Stimulated activated CD8-positive, alpha-beta memory T cell treated with anti-CD3 and anti-CD28 coated beads, Interleukin-12 subunit alpha, Interleukin-12 subunit beta, amount 100 ng/mL, for 1 hour (primary cell): ENCODE measurements around the gene F2.

Source experiments
- DNase-seq: peaks from one replicate; pipeline ENCODE4 v3.0.0-alpha.2; 2020; ENCODE audit warnings: low read depth

The F2 gene

GRCh38 chr11:46718155-46719019 lies 626 bp upstream of the F2 start:
- no peak for DNase-seq

DNA sequence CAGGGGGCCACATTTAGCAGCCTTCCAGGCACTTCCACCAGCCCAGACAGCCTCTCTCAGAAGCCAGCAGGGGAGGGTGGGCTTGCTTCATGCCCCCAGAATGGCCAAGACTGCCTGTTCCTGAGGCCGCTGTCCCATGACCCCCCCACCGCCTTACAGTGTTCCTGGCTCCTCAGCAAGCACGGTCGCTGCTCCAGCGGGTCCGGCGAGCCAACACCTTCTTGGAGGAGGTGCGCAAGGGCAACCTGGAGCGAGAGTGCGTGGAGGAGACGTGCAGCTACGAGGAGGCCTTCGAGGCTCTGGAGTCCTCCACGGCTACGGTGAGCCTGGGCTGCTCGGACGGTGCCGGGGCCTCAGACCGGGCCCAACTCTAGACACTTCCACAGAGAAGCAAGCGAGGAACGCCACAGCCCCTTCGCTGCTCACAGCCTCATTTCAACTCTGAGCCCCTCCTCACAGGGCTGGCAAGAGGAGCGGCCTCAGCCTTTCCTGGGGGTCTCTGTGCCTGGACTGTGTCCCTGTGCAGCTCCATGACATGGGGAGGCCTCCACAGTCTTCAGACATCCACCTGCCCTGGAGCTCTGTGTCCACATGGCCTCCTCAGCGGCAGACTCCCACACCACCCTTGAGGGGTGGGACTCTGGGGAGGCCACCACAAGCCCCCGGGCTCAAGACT lies 668 bp downstream of the F2 start:
- no peak for DNase-seq

GRCh38 chr11:46721286-46721685 lies 2.3 kb downstream of the F2 start:
- no peak for DNase-seq

DNA sequence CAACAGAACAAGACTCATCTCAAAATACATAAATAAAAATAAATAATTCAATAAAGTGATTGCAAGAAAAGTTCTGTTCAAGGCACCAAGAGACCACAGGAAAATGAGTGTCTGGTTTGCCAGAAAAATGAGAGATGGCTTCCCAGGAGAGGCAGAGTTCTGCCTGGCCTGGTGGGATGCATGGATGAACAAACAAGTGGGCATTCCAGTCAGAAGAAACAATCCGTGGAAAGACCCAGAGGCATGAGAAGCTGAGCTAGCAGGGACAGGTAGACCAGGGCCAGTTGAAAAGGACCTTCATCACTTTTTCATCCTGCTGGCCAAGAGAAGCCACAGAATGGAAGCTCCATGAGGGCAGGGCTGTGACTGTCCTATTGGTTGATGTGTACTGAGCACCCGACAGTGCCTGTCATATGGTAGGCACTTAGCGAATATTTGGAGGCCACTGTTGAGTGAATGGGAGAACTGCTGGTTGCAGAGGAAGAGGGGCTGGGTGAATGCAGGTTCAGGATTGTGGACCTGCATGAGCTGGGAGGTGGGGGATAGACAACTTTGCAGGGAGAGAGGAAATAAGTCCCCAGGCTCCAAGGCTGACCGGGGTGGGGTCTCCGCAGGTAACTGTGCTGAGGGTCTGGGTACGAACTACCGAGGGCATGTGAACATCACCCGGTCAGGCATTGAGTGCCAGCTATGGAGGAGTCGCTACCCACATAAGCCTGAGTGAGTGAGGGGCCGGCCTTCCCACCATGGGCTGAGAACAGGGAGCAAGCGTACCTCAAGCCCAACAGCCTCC lies 3.7 kb downstream of the F2 start:
- no peak for DNase-seq

DNA sequence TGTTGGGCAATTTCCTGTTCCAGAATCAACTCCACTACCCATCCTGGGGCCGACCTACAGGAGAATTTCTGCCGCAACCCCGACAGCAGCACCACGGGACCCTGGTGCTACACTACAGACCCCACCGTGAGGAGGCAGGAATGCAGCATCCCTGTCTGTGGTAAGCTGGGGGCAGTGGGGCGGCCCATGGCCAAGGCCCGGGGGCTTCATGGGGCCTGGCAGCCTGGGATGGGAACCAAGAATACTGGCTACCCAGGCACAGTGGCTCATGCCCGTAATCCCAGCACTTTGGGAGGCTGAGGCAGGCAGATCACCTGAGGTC lies 4.3 kb downstream of the F2 start:
- DNase-seq = no peak

DNA sequence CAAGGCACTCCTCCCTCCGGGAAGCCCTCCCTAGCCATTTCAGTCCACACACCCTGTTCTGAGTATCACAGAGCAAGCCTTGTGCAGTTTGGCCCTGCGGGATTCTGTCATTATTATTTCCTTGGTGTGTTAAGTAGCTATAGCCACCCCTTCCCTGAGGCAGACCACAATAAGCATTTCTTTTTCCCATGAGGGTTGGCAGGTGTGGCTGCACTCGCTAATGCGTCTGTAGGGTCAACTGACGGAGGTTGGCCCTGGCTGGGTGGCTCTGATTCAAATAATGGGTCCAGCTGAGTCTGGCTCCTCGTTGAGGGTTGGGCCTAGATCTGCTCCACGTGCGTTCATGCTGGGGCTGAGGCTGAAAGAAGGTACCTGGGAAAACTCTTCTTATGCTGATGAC lies 5.1 kb downstream of the F2 start:
- no peak for DNase-seq

- no peak for DNase-seq
These were observed 6.6 kb downstream of the F2 start for GRCh38 chr11:46725338-46726205.

GRCh38 chr11:46726206-46726862 lies 7.3 kb downstream of the F2 start:
- DNase-seq = no peak

- DNase-seq = no peak
These were observed 9.1 kb downstream of the F2 start for GRCh38 chr11:46727952-46728658.

- no peak for DNase-seq
These were observed 9.6 kb downstream of the F2 start for GRCh38 chr11:46728659-46729040.

GRCh38 chr11:46729110-46730027 lies 10.4 kb downstream of the F2 start:
- DNase-seq = no peak

DNA sequence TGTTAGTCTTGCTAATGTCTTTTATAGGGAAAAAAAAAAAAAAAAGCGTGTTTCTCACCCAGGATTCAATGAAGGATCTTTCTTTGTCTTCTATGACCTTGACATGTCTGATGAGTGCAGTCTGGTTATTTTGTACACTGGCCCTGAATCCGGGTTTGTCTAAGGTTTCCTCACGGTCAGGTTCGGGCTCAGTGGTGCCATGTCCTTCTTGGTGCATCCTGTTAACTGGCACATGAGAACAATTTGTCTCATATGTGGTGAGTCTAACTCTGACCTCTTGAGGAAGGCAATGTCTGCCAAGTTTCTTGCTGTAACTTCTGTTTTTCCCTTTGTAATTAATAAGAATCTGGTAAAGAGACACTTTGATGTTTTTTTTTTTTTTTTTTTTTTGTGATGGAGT lies 12.5 kb downstream of the F2 start:
- DNase-seq = no peak

- no peak for DNase-seq
These were observed 14.2 kb downstream of the F2 start for GRCh38 chr11:46733234-46733633.

DNA sequence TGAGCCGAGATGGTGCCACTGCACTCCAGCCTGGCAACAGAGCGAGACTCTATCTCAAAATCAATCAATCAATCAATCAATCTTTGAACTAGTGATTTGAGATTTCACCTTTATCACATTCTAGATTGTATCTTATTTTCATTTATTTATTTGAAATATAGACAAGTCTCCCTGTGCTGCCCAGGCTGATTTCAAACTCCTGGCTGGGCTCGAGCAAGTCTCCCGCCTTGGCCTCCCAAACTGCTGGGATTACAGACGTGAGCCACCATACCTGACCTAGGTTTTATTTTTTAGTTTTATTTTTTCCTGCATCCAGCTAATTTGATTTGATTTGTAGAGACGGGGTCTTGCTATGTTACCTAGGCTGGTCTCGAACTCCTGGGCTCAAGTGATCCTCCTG lies 17.1 kb downstream of the F2 start:
- no peak for DNase-seq

DNA sequence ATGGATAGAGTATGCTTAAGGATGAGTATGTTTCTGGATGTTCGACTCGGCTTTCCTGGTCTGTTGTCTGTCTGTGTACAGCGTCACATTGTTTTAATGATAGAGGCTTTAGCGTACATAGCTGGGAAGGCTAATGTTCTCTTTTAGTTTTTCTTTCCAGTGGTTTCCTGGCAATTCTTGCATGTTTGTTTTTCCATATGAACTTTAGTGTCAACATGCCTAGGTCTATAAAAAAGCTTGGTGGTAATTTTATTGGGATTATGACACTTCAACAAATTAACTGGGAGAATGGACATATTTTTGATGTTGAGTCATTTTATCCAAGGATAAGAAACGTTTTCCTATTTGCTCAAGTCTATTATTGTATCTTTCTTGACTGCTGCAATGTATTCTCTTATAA lies 17.6 kb downstream of the F2 start:
- DNase-seq = no peak

GRCh38 chr11:46737699-46738098 lies 18.7 kb downstream of the F2 start:
- no peak for DNase-seq

GRCh38 chr11:46738887-46739286 lies 19.9 kb downstream of the F2 start:
- DNase-seq = no peak

GRCh38 chr11:46741600-46742484 lies 22.8 kb downstream of the F2 start:
- no peak for DNase-seq

DNA sequence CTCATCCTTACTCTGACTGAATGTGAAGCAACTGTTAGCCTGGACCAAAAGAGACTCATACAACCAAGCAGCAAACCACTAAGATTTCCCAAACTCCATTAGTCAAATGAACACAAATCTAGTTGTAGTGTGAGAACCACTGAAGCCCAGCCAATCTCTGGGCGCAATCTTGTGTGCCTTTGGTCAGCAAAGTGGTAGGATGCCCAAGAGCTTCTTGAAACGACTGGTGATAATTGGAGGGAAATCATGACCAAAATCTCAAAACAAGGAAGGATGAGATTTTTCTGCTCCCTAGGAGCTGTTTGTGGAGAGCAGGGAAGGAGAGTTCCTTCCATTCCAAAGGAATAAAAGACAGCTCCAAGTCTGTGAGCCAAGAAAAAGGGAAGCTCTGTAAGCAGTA lies 24.0 kb downstream of the F2 start:
- DNase-seq = no peak
